LNCaP clone FGC (cell line): ENCODE results near the gene NTRK2.

Source experiments
- DNase-seq: peaks from one replicate; pipeline ENCODE4 v3.0.0-alpha.2; 2011; ENCODE audit warnings: low read depth
- H3K4me3 ChIP-seq: 2 replicates; pipeline ENCODE4 v1.5.1; 2011; ENCODE audit warnings: mild to moderate bottlenecking, low read depth, low read length, control low read depth
- CTCF ChIP-seq: IDR thresholded peaks from 2 replicates; pipeline ENCODE4 v1.5.1; 2012; ENCODE audit warnings: mild to moderate bottlenecking; ENCODE audit not compliant: control insufficient read depth, insufficient read depth; ENCODE audit errors: extremely low read depth

The NTRK2 gene

GRCh38 chr9:84935528-84936117 lies 266.1 kb downstream of the NTRK2 start:
- no peak overlapping the region for H3K4me3 ChIP-seq
- DNase-seq: no peak
- TF ChIP-seq CTCF: no peak

GRCh38 chr9:84937180-84937579 lies 267.7 kb downstream of the NTRK2 start:
- DNase-seq: no peak
- H3K4me3 ChIP-seq: no peak overlapping the region
- TF ChIP-seq CTCF: no peak

GRCh38 chr9:84937581-84937980 lies 268.1 kb downstream of the NTRK2 start:
- TF ChIP-seq CTCF: no peak
- H3K4me3 ChIP-seq: no peak overlapping the region
- DNase-seq: no peak

GRCh38 chr9:84939774-84940173 lies 270.2 kb downstream of the NTRK2 start:
- no peak overlapping the region for H3K4me3 ChIP-seq
- no peak for TF ChIP-seq CTCF
- DNase-seq: no peak

GRCh38 chr9:84940294-84940693 lies 270.8 kb downstream of the NTRK2 start:
- no peak for DNase-seq

GRCh38 chr9:84941792-84942191 lies 272.3 kb downstream of the NTRK2 start:
- no peak overlapping the region for H3K4me3 ChIP-seq
- no peak for DNase-seq
- no peak for TF ChIP-seq CTCF

More at GRCh38 chr9:84940294-84940693, 270.8 kb downstream of the NTRK2 start:
- no peak overlapping the region for H3K4me3 ChIP-seq
- no peak for TF ChIP-seq CTCF

GRCh38 chr9:84943482-84944050 lies 274.0 kb downstream of the NTRK2 start:
- no peak for TF ChIP-seq CTCF
- no peak for DNase-seq
- H3K4me3 ChIP-seq: no peak overlapping the region
